Measurements from ENCODE around the gene STING1. TPM values are rescaled to one million over a fixed set of nuclear protein-coding genes. Genes with fewer than 3 reads are reported as not detected.
"Not testable (repeated sequence)": the region's sequence is repeated elsewhere in the genome, so short reads cannot be mapped to it uniquely, and the experiment has no call there.

The STING1 gene
- total RNA-seq, 1 donor from 2014 or later = 18.9 TPM

DNA sequence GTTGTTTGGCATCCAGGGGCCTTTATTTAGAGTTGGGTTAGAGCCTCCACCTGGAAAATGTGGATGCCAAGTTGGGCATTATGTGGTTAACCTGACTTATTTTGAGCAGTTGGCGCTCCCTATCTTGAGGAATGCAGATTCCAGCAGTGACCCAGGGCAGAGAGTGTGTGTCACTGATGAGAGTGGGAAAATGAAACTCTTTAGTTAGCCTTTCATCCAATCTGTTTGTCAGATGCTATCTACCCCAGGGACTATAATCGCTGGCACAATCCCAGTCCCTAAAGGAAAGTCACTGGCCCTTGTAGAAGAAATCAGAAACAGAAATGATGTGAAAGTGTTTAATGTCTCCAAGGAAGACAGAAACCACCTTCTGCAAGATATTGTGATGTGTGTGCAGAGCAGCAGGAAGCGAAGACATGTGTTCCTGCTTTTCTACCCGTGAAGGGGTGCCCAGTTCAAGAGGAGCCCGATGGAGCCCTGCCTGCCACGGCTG, 10.2 kb upstream of the STING1 start:
- no peak for TF ChIP-seq CTCF (conservative IDR thresholded peaks at IDR 0.05; ENCODE audit: low read depth, low read length)
- no peak for DNase-seq (ENCODE audit: low read depth)
- H3K4me3 ChIP-seq (ENCODE audit: low read depth, low read length) = no peak overlapping the region

GRCh38 chr5:139488260-139488659, 5.7 kb upstream of the STING1 start:
- no peak for TF ChIP-seq CTCF (conservative IDR thresholded peaks at IDR 0.05; ENCODE audit: low read depth, low read length)
- DNase-seq (ENCODE audit: low read depth) = no peak
- no peak overlapping the region for H3K4me3 ChIP-seq (ENCODE audit: low read depth, low read length)

GRCh38 chr5:139486201-139486600, 3.6 kb upstream of the STING1 start:
- no peak for TF ChIP-seq CTCF (conservative IDR thresholded peaks at IDR 0.05; ENCODE audit: low read depth, low read length)
- no peak for DNase-seq (ENCODE audit: low read depth)

DNA sequence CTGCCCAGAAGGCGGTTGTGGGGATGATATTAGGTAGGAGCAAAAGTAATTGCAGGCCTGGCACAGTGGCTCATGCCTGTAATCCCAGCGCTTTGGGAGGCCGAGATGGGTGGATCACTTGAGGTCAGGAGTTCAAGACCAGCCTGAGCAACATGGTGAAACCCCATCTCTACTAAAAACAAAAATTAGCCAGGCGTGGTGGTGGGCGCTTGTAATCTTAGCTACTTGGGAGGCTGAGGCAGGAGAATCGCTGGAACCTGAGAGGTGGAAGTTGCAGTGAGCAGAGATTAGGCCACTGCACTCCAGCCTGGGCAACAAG, 291 bp upstream of the STING1 start:
- not testable (repeated sequence) for DNase-seq (ENCODE audit: low read depth); H3K4me3 ChIP-seq (ENCODE audit: low read depth, low read length)

More at GRCh38 chr5:139486201-139486600, 3.6 kb upstream of the STING1 start:
- H3K4me3 ChIP-seq (ENCODE audit: low read depth, low read length) = no peak overlapping the region

DNA sequence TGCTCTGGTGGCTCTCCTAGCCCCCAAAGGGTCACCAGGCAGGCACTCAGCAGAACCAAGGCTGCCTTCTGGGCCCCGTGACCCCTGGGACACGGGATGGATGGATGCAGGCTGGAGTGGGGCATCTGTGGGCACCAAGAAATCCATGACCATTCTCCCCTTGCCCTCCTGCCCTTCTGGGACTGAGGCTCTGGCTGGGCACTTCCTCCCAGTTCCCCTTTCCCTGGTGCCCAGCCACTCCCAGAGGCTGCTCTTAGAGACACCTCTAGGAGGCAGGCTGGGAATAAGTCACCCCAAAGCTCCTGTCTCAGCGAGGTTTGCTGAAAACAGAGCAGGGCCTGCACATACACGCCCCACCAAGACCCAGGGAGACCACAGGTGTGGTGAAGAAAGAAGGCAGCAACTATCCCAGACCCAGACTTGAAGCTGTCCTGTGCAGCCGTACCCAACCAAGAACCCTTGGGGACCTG, 943 bp downstream of the STING1 start:
- H3K4me3 ChIP-seq (ENCODE audit: low read depth, low read length) = peak overlapping the region; percentile 42
- no peak for DNase-seq (ENCODE audit: low read depth)
- TF ChIP-seq CTCF (conservative IDR thresholded peaks at IDR 0.05; ENCODE audit: low read depth, low read length) = no peak

DNA sequence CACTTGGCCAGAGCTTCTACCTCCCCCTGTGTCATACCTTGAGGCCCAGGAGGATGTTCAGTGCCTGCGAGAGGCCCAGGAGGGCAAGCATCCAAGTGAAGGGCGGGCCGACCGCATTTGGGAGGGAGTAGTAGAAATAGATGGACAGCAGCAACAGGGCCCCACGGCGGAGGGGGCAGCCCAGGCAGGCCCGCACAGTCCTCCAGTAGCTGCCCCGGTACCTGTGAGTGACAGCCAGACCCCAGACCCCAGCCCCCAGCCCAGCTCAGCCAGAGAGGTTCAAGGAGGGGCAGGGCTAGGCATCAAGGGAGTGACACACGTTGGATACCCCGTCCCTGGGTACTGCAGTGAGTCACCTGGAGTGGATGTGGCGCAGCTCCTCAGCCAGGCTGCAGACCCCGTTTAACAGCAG, 1.4 kb downstream of the STING1 start:
- TF ChIP-seq CTCF (conservative IDR thresholded peaks at IDR 0.05; ENCODE audit: low read depth, low read length) = no peak
- no peak for DNase-seq (ENCODE audit: low read depth)
- no peak overlapping the region for H3K4me3 ChIP-seq (ENCODE audit: low read depth, low read length)

DNA sequence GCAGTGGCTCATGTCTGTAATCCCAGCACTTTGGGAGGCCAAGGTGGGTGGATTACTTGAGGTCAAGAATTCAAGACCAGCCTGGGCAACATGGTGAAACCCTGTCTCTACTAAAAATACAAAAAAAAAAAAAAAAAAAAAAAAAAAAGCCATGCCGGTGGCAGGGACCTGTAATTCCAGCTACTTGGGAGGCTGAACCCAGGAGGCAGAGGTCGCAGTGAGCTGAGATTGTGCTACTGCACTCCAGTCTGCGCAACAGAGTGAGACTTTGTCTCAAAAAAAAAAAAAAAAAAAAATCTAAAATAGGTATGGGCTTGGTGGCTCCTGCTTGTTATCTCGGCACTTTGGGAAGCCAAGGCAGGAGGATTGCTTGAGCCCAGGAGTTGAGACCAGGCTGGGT, 2.8 kb downstream of the STING1 start:
- not testable (repeated sequence) for H3K4me3 ChIP-seq (ENCODE audit: low read depth, low read length); DNase-seq (ENCODE audit: low read depth)

- H3K4me3 ChIP-seq (ENCODE audit: low read depth, low read length); DNase-seq (ENCODE audit: low read depth): not testable (repeated sequence)
These were observed 3.7 kb downstream of the STING1 start for GRCh38 chr5:139478657-139479423.

All from epithelial cell of proximal tubule (primary cell).